CD4-positive, alpha-beta T cell treated with Interleukin-2 at 100 ng/mL for 4 hours (primary cell): ENCODE results near the gene GBP7.

Experiments used
- DNase-seq: peaks from one replicate; pipeline ENCODE4 v3.0.0-alpha.2; 2020; ENCODE audit warnings: low spot score

The GBP7 gene

GRCh38 chr1:89114662-89115061 lies 61.1 kb downstream of the GBP7 start:
- DNase-seq, result no peak

- DNase-seq, result no peak
These were observed 62.8 kb downstream of the GBP7 start for GRCh38 chr1:89112871-89113613.

GRCh38 chr1:89104687-89105086 lies 71.1 kb downstream of the GBP7 start:
- no peak for DNase-seq

- DNase-seq, result no peak
These were observed 71.7 kb downstream of the GBP7 start for GRCh38 chr1:89104147-89104546.

- no peak for DNase-seq
These were observed 73.8 kb downstream of the GBP7 start for GRCh38 chr1:89102021-89102420.

GRCh38 chr1:89100412-89100811 lies 75.4 kb downstream of the GBP7 start:
- no peak for DNase-seq

GRCh38 chr1:89098857-89099256 lies 76.9 kb downstream of the GBP7 start:
- DNase-seq, result no peak

- no peak for DNase-seq
These were observed 80.1 kb downstream of the GBP7 start for GRCh38 chr1:89095737-89096136.

- DNase-seq, result no peak
These were observed 85.8 kb downstream of the GBP7 start for GRCh38 chr1:89089962-89090361.

GRCh38 chr1:89088572-89088971 lies 87.2 kb downstream of the GBP7 start:
- no peak for DNase-seq

GRCh38 chr1:89087241-89087640 lies 88.6 kb downstream of the GBP7 start:
- DNase-seq, result no peak

- DNase-seq, result peak; percentile 82
These were observed 90.0 kb downstream of the GBP7 start for GRCh38 chr1:89085781-89086180.
